ENCODE results near the gene COG1. TPM values are rescaled to one million over a fixed set of nuclear protein-coding genes. Genes with fewer than 3 reads are reported as not detected.

Gene COG1
- total RNA-seq, 1 donor from 2014 or later: 17.6 TPM

- no peak for DNase-seq
These were observed 7.6 kb downstream of the COG1 start for GRCh38 chr17:73200476-73200875.

GRCh38 chr17:73201215-73202069 is 8.6 kb downstream of the COG1 start:
- DNase-seq: no peak

GRCh38 chr17:73203135-73203787 is 10.4 kb downstream of the COG1 start:
- DNase-seq: no peak

GRCh38 chr17:73203788-73204479 is 11.1 kb downstream of the COG1 start:
- no peak for DNase-seq

GRCh38 chr17:73205459-73205961 is 12.7 kb downstream of the COG1 start:
- DNase-seq: peak; percentile 73

GRCh38 chr17:73208139-73208827 is 15.4 kb downstream of the COG1 start:
- DNase-seq: no peak

- no peak for DNase-seq
These were observed 16.6 kb downstream of the COG1 start for GRCh38 chr17:73209436-73209835.

- no peak for DNase-seq
These were observed 17.3 kb downstream of the COG1 start for GRCh38 chr17:73210002-73210678.

GRCh38 chr17:73211745-73212144 is 18.9 kb downstream of the COG1 start:
- no peak for DNase-seq

- DNase-seq: no peak
These were observed 21.2 kb downstream of the COG1 start for GRCh38 chr17:73214008-73214407.

- DNase-seq: no peak
These were observed 22.0 kb downstream of the COG1 start for GRCh38 chr17:73214851-73215250.

- no peak for DNase-seq
These were observed 22.6 kb downstream of the COG1 start for GRCh38 chr17:73215447-73215846.

- no peak for DNase-seq
These were observed 30.9 kb downstream of the COG1 start for GRCh38 chr17:73223626-73224230.

- DNase-seq: no peak
These were observed 31.4 kb downstream of the COG1 start for GRCh38 chr17:73224237-73224636.

GRCh38 chr17:73224663-73225305 is 31.9 kb downstream of the COG1 start:
- no peak for DNase-seq

- DNase-seq: no peak
These were observed 33.8 kb downstream of the COG1 start for GRCh38 chr17:73226556-73227172.

- DNase-seq: no peak
These were observed 34.5 kb downstream of the COG1 start for GRCh38 chr17:73227379-73227778.

GRCh38 chr17:73227944-73228343 is 35.1 kb downstream of the COG1 start:
- DNase-seq: no peak

- DNase-seq: peak; percentile 84
These were observed 35.9 kb downstream of the COG1 start for GRCh38 chr17:73228748-73229236.

GRCh38 chr17:73230088-73230487 is 37.2 kb downstream of the COG1 start:
- no peak for DNase-seq

Data from tongue (tissue), 2 donors.